ENCODE results near the gene GNG12. TPM values are rescaled to one million over a fixed set of nuclear protein-coding genes. Genes with fewer than 3 reads are reported as not detected.

GNG12 gene
- total RNA-seq, 1 experiment from 2014 or later: 66.1 TPM

DNA sequence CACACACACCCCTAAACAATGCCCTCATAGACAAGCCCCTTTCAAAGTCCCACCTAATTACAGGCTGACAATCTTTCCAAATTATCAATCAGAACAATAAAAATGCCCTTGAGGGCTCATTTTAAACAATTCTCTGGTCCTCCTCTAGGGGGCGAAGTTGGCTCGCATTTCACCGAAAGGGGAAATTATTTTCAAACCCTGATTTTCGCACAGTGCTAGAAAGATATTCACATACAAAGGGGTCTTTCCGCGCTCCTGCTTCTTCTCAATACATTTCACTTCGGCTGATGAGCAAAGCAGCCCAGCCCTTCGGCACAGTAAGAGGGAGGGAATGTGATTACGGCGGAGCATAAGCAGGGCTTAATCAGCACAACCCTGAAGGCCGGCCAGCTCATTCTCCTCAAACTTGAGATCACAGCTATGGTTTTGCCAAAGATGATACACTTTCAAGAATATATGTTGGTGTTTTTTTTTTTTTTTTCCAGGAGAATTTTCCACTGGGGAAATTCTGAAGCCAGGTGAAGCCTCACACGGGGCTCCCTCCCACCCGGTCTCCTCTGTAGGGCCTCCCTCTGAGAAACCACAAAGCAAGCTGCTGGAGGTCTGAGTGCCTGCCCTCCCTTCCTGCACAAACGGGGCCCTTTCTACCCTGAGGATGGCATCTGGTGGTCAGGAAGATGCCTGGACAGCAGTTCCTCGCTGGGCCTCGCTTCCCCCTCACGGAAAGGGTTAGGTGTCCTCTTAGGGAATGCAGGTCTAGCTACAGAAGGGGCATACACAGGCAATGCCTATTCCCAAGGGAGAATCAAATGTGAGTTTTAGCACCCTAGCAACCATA, 66.9 kb downstream of the GNG12 start:
- Histone ChIP-seq H3K36me3 (ENCODE audit: low read depth, low read length) (no peaks in the 10 kb centered on the region), H3K4me2 (ENCODE audit: low read length) (peak overlapping the region; percentile 84), H3K27me3 (ENCODE audit: low read length) (no peaks in the 10 kb centered on the region), H2AFZ (ENCODE audit: low read length) (peak overlapping the region; percentile 77), H3K4me3 (ENCODE audit: low read length) (peak overlapping the region; percentile 54), H3K9me2 (replicated peaks; ENCODE audit: low read length) (no peaks in the 10 kb centered on the region), H3K79me2 (ENCODE audit: low read length) (peaks cover 11% of the 10 kb centered on the region), H3F3A (ENCODE audit: low read length, unreplicated experiment) (no peaks in the 10 kb centered on the region), H3K4me1 (ENCODE audit: insufficient read depth, low read length) (peaks cover 34% of the 10 kb centered on the region), H3K9me3 (ENCODE audit: low read length) (no peaks in the 10 kb centered on the region), H4K20me1 (ENCODE audit: low read length) (no peaks in the 10 kb centered on the region), H3K9ac (ENCODE audit: low read length) (no peak overlapping the region), H3K27ac (ENCODE audit: low read length) (peak overlapping the region; percentile 33)
- TF ChIP-seq CTCF (conservative IDR thresholded peaks at IDR 0.05; ENCODE audit: low read depth, low read length) (peak; percentile 92), EZH2phosphoT487 (IDR thresholded peaks at IDR 0.05; ENCODE audit: borderline replicate concordance, low read length) (no peak)
- ChIA-PET CTCF (interaction anchor here (0.6 to 1.9 kb wide), 13 partner anchors 43 to 825 kb away, joined by 3 to 25 read pairs (median 5); no protein-coding TSS in a partner anchor), POLR2A (ENCODE audit: unreplicated experiment) (interaction anchor here (0.5 to 0.6 kb wide), 3 partner anchors 16 to 210 kb away, joined by 10 to 21 read pairs (median 11); partner anchors contain the start of gene GADD45A)
- DNase-seq: peak; percentile 62
- peak; percentile 59 for ATAC-seq
- intact Hi-C loops (cut with micrococcal nuclease): loop anchor here (1.0 to 10.0 kb wide), 5 partner anchors 66 to 345 kb away; no protein-coding TSS in a partner anchor
- BruUV-seq (replicated peaks): no TSS peak

- no peak overlapping the region for H3K4me2 ChIP-seq (ENCODE audit: low read length)
- H3K9ac ChIP-seq (ENCODE audit: low read length): no peak overlapping the region
- no peaks in the 10 kb centered on the region for H3K9me3 ChIP-seq (ENCODE audit: low read length)
- no peak for DNase-seq
- H3K27me3 ChIP-seq (ENCODE audit: low read length): no peaks in the 10 kb centered on the region
- intact Hi-C loops (cut with micrococcal nuclease): loop anchor here (10.0 kb wide), 1 partner anchor 140 kb away; no protein-coding TSS in a partner anchor
- no peaks in the 10 kb centered on the region for H3K9me2 ChIP-seq (replicated peaks; ENCODE audit: low read length)
- H3K4me1 ChIP-seq (ENCODE audit: insufficient read depth, low read length): peaks cover 36% of the 10 kb centered on the region
- TF ChIP-seq EZH2phosphoT487 (IDR thresholded peaks at IDR 0.05; ENCODE audit: borderline replicate concordance, low read length) (no peak), CTCF (conservative IDR thresholded peaks at IDR 0.05; ENCODE audit: low read depth, low read length) (no peak), EZH2 (IDR thresholded peaks at IDR 0.05; ENCODE audit: low read length, unreplicated experiment) (no peak)
- H3F3A ChIP-seq (ENCODE audit: low read length, unreplicated experiment): no peaks in the 10 kb centered on the region
- H4K20me1 ChIP-seq (ENCODE audit: low read length): no peaks in the 10 kb centered on the region
- H3K36me3 ChIP-seq (ENCODE audit: low read depth, low read length): no peaks in the 10 kb centered on the region
- H3K27ac ChIP-seq (ENCODE audit: low read length): no peak overlapping the region
- POLR2A ChIA-PET (ENCODE audit: unreplicated experiment): no interaction called here
- BruUV-seq (replicated peaks): no TSS peak
- CTCF ChIA-PET: no interaction called here
- ATAC-seq: no peak
- H2AFZ ChIP-seq (ENCODE audit: low read length): no peak overlapping the region
- no peak overlapping the region for H3K4me3 ChIP-seq (ENCODE audit: low read length)
- H3K79me2 ChIP-seq (ENCODE audit: low read length): peaks cover 10% of the 10 kb centered on the region
These were observed 68.6 kb downstream of the GNG12 start for GRCh38 chr1:67764633-67765032.

- intact Hi-C loops (cut with micrococcal nuclease): loop anchor here (10.0 kb wide), 1 partner anchor 137 kb away; no protein-coding TSS in a partner anchor
- H3K27me3 ChIP-seq (ENCODE audit: low read length): no peaks in the 10 kb centered on the region
- CTCF ChIA-PET: interaction anchor here (1.6 kb wide), 1 partner anchor 75 kb away, joined by 10 read pairs; no protein-coding TSS in a partner anchor
- H3K9ac ChIP-seq (ENCODE audit: low read length): no peak overlapping the region
- POLR2A ChIA-PET (ENCODE audit: unreplicated experiment): interaction anchor here (0.6 kb wide), 1 partner anchor 77 kb away, joined by 4 read pairs; the partner anchor contains the start of gene GADD45A
- H3K4me3 ChIP-seq (ENCODE audit: low read length): no peak overlapping the region
- H3K9me3 ChIP-seq (ENCODE audit: low read length): no peaks in the 10 kb centered on the region
- no peak overlapping the region for H2AFZ ChIP-seq (ENCODE audit: low read length)
- ATAC-seq (no peak), DNase-seq (no peak)
- H3K79me2 ChIP-seq (ENCODE audit: low read length): peaks cover 19% of the 10 kb centered on the region
- no peaks in the 10 kb centered on the region for H4K20me1 ChIP-seq (ENCODE audit: low read length)
- TF ChIP-seq CTCF (conservative IDR thresholded peaks at IDR 0.05; ENCODE audit: low read depth, low read length) (no peak), EZH2phosphoT487 (IDR thresholded peaks at IDR 0.05; ENCODE audit: borderline replicate concordance, low read length) (no peak), EZH2 (IDR thresholded peaks at IDR 0.05; ENCODE audit: low read length, unreplicated experiment) (no peak)
- no TSS peak for BruUV-seq (replicated peaks)
- no peak overlapping the region for H3K27ac ChIP-seq (ENCODE audit: low read length)
- no peaks in the 10 kb centered on the region for H3K9me2 ChIP-seq (replicated peaks; ENCODE audit: low read length)
- H3K4me2 ChIP-seq (ENCODE audit: low read length): no peak overlapping the region
- H3K4me1 ChIP-seq (ENCODE audit: insufficient read depth, low read length): peaks cover 36% of the 10 kb centered on the region
- no peaks in the 10 kb centered on the region for H3K36me3 ChIP-seq (ENCODE audit: low read depth, low read length)
- H3F3A ChIP-seq (ENCODE audit: low read length, unreplicated experiment): no peaks in the 10 kb centered on the region
These were observed 71.5 kb downstream of the GNG12 start for GRCh38 chr1:67761730-67762129.
